Dermis blood vessel endothelial cell (primary cell): ENCODE data around the gene EMILIN1. TPM values are rescaled to one million over a fixed set of nuclear protein-coding genes. Genes with fewer than 3 reads are reported as not detected.
"Not testable (repeated sequence)": the region's sequence is repeated elsewhere in the genome, so short reads cannot be mapped to it uniquely, and the experiment has no call there.

Experiments
- DNase-seq: peaks from one replicate; pipeline ENCODE4 v3.0.0; 2010
- total RNA-seq: library from RNA; depleted of rRNA; stranded (reverse); fragments of >200 nt; gene quantifications from 2 replicates; pipeline ENCODE4 v1.2.3, GENCODE V29; 2014

Gene EMILIN1
- total RNA-seq, 1 donor from 2014 or later: 33.7 TPM

DNA sequence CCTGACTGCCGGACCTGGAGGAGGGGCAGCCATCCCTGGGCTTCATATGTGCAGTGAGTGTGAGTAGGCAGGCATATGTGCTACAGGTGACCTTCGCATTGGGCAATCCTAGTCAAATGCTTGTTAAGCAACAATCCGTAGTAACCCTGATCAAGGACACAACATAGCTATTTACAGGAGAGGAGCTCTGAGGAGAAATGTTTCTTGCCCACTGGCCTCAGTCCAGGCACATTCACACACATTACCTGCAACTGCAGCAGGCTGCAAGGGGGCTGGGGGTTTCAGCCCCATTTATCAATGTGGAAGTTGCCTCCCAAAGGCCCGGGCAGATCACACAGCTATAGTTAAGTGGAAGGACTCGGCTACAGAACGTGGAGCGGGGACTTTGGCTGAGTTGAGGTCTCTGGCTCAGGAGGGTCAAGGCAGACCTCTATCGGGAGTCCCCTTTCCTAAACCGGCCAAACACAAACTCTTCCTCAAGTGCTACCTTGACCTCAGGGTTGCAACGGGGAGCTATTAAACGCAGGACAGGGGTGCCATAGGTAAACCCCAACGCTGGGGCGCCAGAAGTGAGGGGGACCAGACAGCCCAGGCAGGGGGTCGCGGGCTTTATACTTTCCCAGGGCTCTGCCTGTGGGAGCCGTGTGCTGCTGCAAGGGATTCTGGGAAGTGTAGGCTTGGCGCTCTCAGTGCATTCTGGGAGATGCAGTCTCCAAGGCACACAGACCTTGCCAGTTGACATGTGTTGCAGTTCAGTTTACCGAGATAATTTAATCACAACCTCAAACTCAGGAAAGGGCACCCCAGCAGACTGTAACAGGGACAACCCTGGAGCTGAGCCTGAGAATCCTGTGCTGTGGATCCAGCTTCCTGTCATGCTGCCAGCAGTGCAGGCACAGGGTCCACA, 17.6 kb downstream of the EMILIN1 start:
- DNase-seq: peak; percentile 78

- no peak for DNase-seq
Observed at GRCh38 chr2:27096748-27097297, 18.4 kb downstream of the EMILIN1 start.

GRCh38 chr2:27097341-27097740, 18.9 kb downstream of the EMILIN1 start:
- no peak for DNase-seq

- DNase-seq: no peak
Observed at GRCh38 chr2:27099334-27099955, 21.0 kb downstream of the EMILIN1 start.

- DNase-seq: no peak
Observed at GRCh38 chr2:27100036-27100435, 21.6 kb downstream of the EMILIN1 start.

GRCh38 chr2:27102329-27102728, 23.9 kb downstream of the EMILIN1 start:
- DNase-seq: no peak

- DNase-seq: no peak
Observed at GRCh38 chr2:27105981-27106380, 27.6 kb downstream of the EMILIN1 start.

DNA sequence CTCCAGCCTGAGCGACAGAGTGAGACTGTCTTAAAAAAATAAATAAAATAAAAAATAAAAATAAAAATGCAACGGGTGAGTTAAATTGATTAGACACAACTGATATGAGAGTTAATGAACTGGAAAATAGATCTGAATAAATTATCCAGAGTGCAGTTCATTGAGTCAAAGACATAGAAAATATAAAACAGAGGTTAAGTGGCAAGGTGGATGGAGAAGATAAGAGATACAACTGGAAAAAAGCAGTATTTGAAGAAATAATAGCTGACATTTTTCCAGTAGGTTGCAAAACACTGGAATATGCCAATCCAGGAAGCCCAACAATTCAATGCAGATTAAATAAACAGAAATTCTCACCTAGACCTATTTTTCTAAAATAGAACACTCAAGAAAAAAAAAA, 29.8 kb downstream of the EMILIN1 start:
- no peak for DNase-seq

- no peak for DNase-seq
Observed at GRCh38 chr2:27109083-27109482, 30.7 kb downstream of the EMILIN1 start.

DNA sequence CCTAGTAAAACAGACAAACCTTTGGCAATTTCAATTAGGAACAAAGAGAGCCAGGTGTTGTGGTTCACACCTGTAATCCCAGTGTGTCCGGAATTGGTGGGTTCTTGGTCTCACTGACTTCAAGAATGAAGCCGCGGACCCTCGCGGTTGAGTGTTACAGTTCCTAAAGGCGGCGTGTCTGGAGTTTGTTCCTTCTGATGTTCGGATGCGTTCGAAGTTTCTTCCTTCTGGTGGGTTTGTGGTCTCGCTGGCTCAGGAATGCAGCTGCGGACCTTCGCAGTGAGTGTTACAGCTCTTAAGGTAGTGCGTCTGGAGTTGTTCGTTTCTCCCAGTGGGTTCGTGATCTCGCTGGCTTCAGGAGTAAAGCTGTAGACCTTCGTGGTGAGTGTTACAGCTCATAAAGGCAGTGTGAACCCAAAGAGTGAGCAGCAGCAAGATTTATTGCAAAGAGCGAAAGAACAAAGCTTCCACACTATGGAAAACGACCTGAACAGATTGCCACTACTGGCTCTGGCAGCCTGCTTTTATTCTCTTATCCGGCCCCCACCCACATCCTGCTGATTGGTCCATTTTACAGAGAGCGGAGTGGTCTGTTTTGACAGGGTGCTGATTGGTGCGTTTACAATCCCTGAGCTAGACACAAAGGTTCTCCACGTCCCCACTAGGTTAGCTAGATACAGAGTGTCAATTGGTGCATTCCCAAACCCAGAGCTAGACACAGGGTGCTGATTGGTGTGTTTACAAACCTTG, 32.4 kb downstream of the EMILIN1 start:
- DNase-seq: not testable (repeated sequence)

- not testable (repeated sequence) for DNase-seq
Observed at GRCh38 chr2:27111392-27112078, 33.1 kb downstream of the EMILIN1 start.

DNA sequence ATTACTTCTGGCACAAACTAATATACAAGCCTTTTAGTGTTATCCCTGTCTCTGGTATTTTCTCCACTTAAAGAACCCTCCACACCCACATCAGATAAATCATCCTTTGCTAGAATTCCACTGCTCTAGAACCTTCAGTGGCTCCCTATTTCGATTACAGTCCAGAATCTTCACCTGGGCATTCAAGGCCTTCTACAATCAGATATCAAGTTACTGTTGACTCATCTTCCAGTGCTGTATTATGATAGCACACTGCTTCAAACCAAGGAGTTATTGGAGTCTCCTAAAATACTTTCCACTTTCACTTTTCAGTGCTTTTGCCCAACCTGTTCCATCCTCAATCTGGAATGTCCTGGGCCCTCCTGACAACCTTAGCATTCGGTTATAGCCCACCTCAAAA, 37.1 kb downstream of the EMILIN1 start:
- no peak for DNase-seq

- no peak for DNase-seq
Observed at GRCh38 chr2:27117995-27118524, 39.6 kb downstream of the EMILIN1 start.

- peak; percentile 23 for DNase-seq
Observed at GRCh38 chr2:27118525-27119329, 40.3 kb downstream of the EMILIN1 start, which contains the start of gene CGREF1. TSS of gene CGREF1 (minus strand) at chr2:27119128. CDS start at chr2:27104366, 14,762 bp downstream.

DNA sequence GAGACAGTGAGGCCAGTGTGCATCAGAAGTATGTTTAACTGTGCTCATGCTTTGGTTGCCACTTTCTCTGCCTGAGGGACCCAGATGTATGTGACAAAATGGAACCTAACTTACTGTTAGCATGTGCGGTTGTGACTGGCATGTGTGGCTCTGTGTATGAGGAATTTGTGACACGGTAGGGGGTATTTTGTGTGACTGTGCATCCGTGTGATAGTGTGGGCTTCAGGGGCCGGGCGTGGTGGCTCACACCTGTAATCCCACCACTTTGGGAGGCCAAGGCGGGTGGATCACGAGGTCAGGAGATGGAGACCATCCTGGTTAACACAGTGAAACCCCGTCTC, 40.9 kb downstream of the EMILIN1 start:
- not testable (repeated sequence) for DNase-seq

GRCh38 chr2:27121906-27122305, 43.5 kb downstream of the EMILIN1 start:
- DNase-seq: no peak

DNA sequence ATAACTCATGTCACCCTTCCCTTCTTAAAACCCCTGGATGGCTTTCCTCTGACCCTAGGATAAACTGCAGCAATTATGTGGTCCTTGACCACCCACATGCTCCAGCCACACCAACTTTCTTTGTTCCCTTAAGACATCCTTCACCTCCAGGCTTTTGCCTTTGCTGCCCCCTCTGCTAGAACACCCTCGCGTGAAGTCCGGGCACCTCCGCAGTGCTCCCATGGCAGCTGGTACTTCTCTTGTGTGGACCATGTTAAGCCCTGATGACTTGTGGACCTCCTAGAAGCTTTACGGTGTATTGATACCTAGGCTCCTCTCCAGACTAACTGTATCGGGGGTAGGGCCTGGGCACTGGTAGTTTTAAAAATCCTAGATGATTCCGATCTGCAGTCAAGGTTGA, 44.4 kb downstream of the EMILIN1 start:
- no peak for DNase-seq

- DNase-seq: peak; percentile 28
Observed at GRCh38 chr2:27123302-27124150, 45.1 kb downstream of the EMILIN1 start, which contains the start of gene ABHD1. TSS of gene ABHD1 (plus strand) at chr2:27123815. CDS start at chr2:27123949, 134 bp downstream.

- no peak for DNase-seq
Observed at GRCh38 chr2:27125104-27125503, 46.7 kb downstream of the EMILIN1 start.

DNA sequence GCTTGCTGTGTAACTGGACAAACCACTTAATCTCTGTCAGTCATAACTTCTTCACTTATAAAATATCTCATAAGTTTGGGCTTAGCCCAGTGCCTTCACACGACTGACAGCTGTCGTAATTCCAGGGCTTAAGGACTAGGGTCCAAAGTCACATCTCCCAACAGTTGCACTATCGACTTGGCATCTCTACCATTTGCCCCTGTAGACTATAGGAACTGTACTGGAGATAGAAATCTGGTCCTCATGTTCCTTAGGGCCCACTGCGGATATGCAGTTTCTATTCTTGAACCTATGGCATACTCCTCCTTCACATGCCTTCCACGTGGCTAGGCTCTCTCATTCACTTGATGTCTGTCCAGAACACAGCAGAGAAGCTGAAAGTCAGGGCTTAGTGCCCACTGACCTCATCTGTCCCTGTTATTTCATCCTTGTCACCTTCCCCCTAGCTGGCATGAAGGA, 47.9 kb downstream of the EMILIN1 start:
- DNase-seq: no peak
